Activated naive CD8-positive, alpha-beta T cell treated with anti-CD3 and anti-CD28 coated beads, Interleukin-2, amount 10 ng/mL, durations not matched to agents 7 days and 5 days (primary cell): Measurements from ENCODE around the gene NDUFAF8. TPM values are rescaled to one million over a fixed set of nuclear protein-coding genes. Genes with fewer than 3 reads are reported as not detected.

Source experiments
- ATAC-seq: fragments of 150-1000 bp; cut with Tn5 transposase; one replicate; pipeline ENCODE4 v1.10.0; 2021; ENCODE audit warnings: low read depth, moderate library complexity
- POLR2A ChIA-PET: fragments of 350-600 bp; sonication (Branson Sonifier 250); formaldehyde crosslinking; loops from one replicate; lab custom pipeline; 2021; ENCODE audit warnings: antibody characterized with exemption; lab: Charles Lee
- DNase-seq: peaks from one replicate; pipeline ENCODE4 v3.0.0; 2021
- H3K27ac Mint-ChIP-seq: one replicate; pipeline ENCODE4 v1.8.0; 2022; ENCODE audit warnings: mild to moderate bottlenecking, mixed read lengths
- H3K27me3 Mint-ChIP-seq: one replicate; pipeline ENCODE4 v1.8.0; 2022; ENCODE audit warnings: mild to moderate bottlenecking, moderate library complexity, mixed read lengths
- H3K36me3 Mint-ChIP-seq: one replicate; pipeline ENCODE4 v1.8.0; 2021; ENCODE audit warnings: mild to moderate bottlenecking, mixed read lengths
- H3K4me1 Mint-ChIP-seq: one replicate; pipeline ENCODE4 v1.8.0; 2021; ENCODE audit warnings: mixed read lengths
- H3K4me3 Mint-ChIP-seq: one replicate; pipeline ENCODE4 v1.8.0; 2022; ENCODE audit warnings: mild to moderate bottlenecking, moderate library complexity, mixed read lengths
- H3K9me3 Mint-ChIP-seq: one replicate; pipeline ENCODE4 v1.8.0; 2021; ENCODE audit warnings: mixed read lengths
- total RNA-seq, 2 experiments: library from RNA; stranded (reverse); gene quantifications; one replicate each; pipeline ENCODE4 v1.2.3, GENCODE V29; 2021

Gene NDUFAF8
- total RNA-seq, 2 experiments from 2014 or later = 33.0 to 44.6 TPM

GRCh38 chr17:81196505-81197408 is 42.4 kb upstream of the NDUFAF8 start:
- ATAC-seq = no peak
- Mint-ChIP-seq H3K36me3 (no peaks in the 10 kb centered on the region), H3K27ac (no peak overlapping the region), H3K9me3 (no peaks in the 10 kb centered on the region), H3K4me3 (no peak overlapping the region), H3K4me1 (no peaks in the 10 kb centered on the region), H3K27me3 (no peaks in the 10 kb centered on the region)
- DNase-seq = no peak
- POLR2A ChIA-PET = interaction anchor here (0.5 kb wide), 1 partner anchor 1079 kb away, joined by 4 read pairs; no protein-coding TSS in a partner anchor

DNA sequence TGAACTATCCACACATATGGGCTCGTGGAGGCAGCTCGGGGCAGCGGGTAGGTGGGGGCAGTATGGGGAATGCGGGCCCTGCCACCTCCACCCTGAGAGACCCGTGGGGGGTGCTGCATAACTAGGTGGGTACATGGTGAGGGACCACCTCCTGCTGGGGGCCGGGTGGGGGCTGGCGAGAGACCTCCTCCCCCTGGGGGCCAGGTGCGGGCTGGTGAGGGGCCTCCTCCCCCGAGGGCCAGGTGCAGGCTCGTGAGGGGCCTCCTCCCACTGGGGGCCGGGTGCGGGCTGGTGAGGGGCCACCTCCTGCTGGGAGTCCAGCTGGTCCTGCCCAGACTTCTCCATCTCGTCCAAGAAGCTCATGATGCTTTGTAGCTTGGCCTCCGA is 41.7 kb upstream of the NDUFAF8 start:
- ATAC-seq = no peak
- H3K27ac Mint-ChIP-seq = no peak overlapping the region
- no peaks in the 10 kb centered on the region for H3K9me3 Mint-ChIP-seq
- H3K4me1 Mint-ChIP-seq = no peaks in the 10 kb centered on the region
- no peaks in the 10 kb centered on the region for H3K27me3 Mint-ChIP-seq
- DNase-seq = no peak
- no peak overlapping the region for H3K4me3 Mint-ChIP-seq
- H3K36me3 Mint-ChIP-seq = no peaks in the 10 kb centered on the region
- POLR2A ChIA-PET = no interaction called here

GRCh38 chr17:81197831-81198490 is 41.2 kb upstream of the NDUFAF8 start:
- POLR2A ChIA-PET = no interaction called here
- Mint-ChIP-seq H3K4me3 (no peak overlapping the region), H3K9me3 (no peaks in the 10 kb centered on the region), H3K4me1 (no peaks in the 10 kb centered on the region), H3K36me3 (no peaks in the 10 kb centered on the region), H3K27ac (no peak overlapping the region), H3K27me3 (no peaks in the 10 kb centered on the region)
- DNase-seq (no peak), ATAC-seq (no peak)

DNA sequence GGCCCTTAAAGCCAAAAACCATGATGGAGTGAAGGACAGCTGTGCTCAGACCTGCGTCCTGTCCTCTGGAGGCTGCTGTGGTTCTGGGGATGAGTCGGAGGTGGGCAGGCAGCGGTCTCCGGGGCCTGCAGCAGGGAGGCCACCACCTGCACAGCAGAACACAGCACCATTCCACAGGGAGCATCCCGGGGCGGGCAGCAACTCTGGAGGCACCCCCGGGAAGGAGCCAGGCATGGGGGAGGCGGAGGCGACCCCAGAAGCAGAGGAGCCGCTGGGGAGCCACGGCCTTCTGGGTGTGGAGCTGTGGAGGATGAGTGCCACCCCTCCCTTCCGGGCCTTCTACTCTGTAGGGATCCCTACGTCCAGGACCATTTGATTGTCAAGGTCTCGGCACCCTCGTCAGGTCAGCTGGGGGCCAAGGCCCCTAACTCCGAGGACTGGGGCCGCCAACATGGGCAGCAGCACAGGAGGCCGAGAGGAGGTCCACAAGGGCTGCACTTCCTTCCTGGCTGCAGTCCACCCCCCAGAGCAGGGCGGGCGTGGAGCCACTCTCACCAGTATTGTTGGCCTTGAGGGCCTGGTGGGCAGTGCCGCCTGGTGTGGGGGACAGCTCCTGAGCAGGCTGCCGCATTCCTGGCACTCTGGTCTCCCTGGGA is 40.2 kb upstream of the NDUFAF8 start:
- DNase-seq = no peak
- no peaks in the 10 kb centered on the region for H3K4me1 Mint-ChIP-seq
- no peak overlapping the region for H3K27ac Mint-ChIP-seq
- H3K4me3 Mint-ChIP-seq = no peak overlapping the region
- H3K36me3 Mint-ChIP-seq = no peaks in the 10 kb centered on the region
- no peaks in the 10 kb centered on the region for H3K9me3 Mint-ChIP-seq
- ATAC-seq = no peak
- H3K27me3 Mint-ChIP-seq = no peaks in the 10 kb centered on the region
- POLR2A ChIA-PET = no interaction called here

- no peaks in the 10 kb centered on the region for H3K36me3 Mint-ChIP-seq
- H3K27me3 Mint-ChIP-seq = no peaks in the 10 kb centered on the region
- DNase-seq (no peak), ATAC-seq (no peak)
- no peaks in the 10 kb centered on the region for H3K4me1 Mint-ChIP-seq
- H3K9me3 Mint-ChIP-seq = no peaks in the 10 kb centered on the region
- no peak overlapping the region for H3K4me3 Mint-ChIP-seq
- no peak overlapping the region for H3K27ac Mint-ChIP-seq
- POLR2A ChIA-PET = no interaction called here
Measured at GRCh38 chr17:81199482-81199830, 39.7 kb upstream of the NDUFAF8 start.

GRCh38 chr17:81200201-81200600 is 38.9 kb upstream of the NDUFAF8 start:
- no peak overlapping the region for H3K4me3 Mint-ChIP-seq
- POLR2A ChIA-PET = no interaction called here
- H3K27me3 Mint-ChIP-seq = no peaks in the 10 kb centered on the region
- no peaks in the 10 kb centered on the region for H3K4me1 Mint-ChIP-seq
- no peaks in the 10 kb centered on the region for H3K9me3 Mint-ChIP-seq
- H3K36me3 Mint-ChIP-seq = no peaks in the 10 kb centered on the region
- no peak for ATAC-seq
- DNase-seq = no peak
- no peak overlapping the region for H3K27ac Mint-ChIP-seq

GRCh38 chr17:81200695-81201580 is 38.2 kb upstream of the NDUFAF8 start:
- Mint-ChIP-seq H3K9me3 (no peaks in the 10 kb centered on the region), H3K4me1 (no peaks in the 10 kb centered on the region), H3K27me3 (no peaks in the 10 kb centered on the region), H3K36me3 (no peaks in the 10 kb centered on the region), H3K27ac (no peak overlapping the region), H3K4me3 (no peak overlapping the region)
- POLR2A ChIA-PET = no interaction called here
- DNase-seq (no peak), ATAC-seq (peak; percentile 74)

DNA sequence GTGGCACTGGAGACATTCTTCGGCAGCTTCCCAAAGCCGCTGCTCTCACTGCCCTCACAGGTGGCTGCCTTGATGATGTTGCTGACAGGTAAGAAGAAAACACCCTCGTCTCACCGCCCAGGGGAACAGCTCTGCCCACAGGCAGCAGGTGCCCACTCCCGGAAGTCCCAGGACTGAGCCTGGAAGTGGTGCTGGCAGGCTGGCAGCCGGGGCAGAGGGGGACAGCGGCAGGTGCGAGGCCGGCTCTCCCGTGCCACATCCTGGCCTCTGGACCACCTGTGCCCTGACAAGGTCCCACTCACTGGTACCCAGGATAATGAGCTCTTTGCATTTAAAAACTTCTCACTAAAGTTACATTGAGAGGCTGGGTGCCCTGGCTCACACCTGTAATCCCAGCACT is 36.8 kb upstream of the NDUFAF8 start:
- Mint-ChIP-seq H3K27me3 (no peaks in the 10 kb centered on the region), H3K9me3 (no peaks in the 10 kb centered on the region), H3K27ac (no peak overlapping the region), H3K36me3 (no peaks in the 10 kb centered on the region), H3K4me1 (no peaks in the 10 kb centered on the region), H3K4me3 (no peak overlapping the region)
- POLR2A ChIA-PET = no interaction called here
- no peak for ATAC-seq
- DNase-seq = no peak

DNA sequence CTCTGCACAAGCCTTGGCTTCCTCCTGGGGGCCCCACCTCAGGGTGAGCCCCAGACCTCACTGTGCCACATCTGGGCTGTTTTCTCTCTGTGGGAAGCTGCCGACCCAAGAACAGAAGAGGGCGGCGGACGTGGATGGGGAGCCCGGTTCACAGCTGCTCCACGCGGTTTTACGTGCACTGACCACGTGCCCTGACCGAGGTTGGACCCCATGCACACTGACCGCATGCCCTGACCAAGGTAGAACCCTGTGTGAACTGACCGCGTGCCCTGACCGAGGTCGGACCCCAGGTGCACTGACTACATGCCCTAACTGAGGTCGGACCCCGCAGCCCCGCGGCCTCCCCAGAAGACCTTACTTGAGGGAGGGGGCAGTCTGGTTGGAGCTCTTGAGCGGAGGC is 36.0 kb upstream of the NDUFAF8 start:
- Mint-ChIP-seq H3K9me3 (peaks cover 1% of the 10 kb centered on the region), H3K4me1 (no peaks in the 10 kb centered on the region)

DNA sequence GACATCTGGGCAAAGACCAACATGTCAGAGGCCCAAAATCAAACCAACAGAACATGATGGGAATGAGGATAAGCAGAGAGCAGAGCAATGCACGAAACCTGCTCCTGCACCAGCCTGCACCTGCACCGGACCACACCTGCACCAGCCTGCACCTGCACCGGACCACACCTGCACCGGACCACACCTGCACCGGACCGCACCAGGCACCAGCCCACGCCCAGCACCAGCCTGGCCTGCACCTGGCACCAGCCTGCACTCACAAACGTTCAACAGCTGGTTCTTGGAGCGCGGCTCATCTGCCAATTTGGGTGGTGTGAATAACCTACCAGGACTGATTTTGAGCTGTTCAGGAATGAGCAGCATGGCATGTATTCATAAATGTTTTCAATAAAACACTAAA is 34.5 kb upstream of the NDUFAF8 start:
- H3K9me3 Mint-ChIP-seq = peaks cover 1% of the 10 kb centered on the region
- H3K27ac Mint-ChIP-seq = no peak overlapping the region
- peaks cover 2% of the 10 kb centered on the region for H3K36me3 Mint-ChIP-seq
- no peak overlapping the region for H3K4me3 Mint-ChIP-seq
- DNase-seq (no peak), ATAC-seq (no peak)
- H3K27me3 Mint-ChIP-seq = no peaks in the 10 kb centered on the region
- H3K4me1 Mint-ChIP-seq = no peaks in the 10 kb centered on the region
- POLR2A ChIA-PET = no interaction called here

More for the DNA sequence above, 36.0 kb upstream of the NDUFAF8 start:
- Mint-ChIP-seq H3K27me3 (no peaks in the 10 kb centered on the region), H3K36me3 (peaks cover 2% of the 10 kb centered on the region), H3K27ac (no peak overlapping the region), H3K4me3 (no peak overlapping the region)
- no peak for DNase-seq
- no peak for ATAC-seq
- POLR2A ChIA-PET = no interaction called here

GRCh38 chr17:81206166-81206565 is 33.0 kb upstream of the NDUFAF8 start:
- H3K9me3 Mint-ChIP-seq = peaks cover 1% of the 10 kb centered on the region
- DNase-seq = no peak
- POLR2A ChIA-PET = no interaction called here
- H3K27me3 Mint-ChIP-seq = no peaks in the 10 kb centered on the region
- peaks cover 2% of the 10 kb centered on the region for H3K36me3 Mint-ChIP-seq
- no peak overlapping the region for H3K27ac Mint-ChIP-seq
- no peak for ATAC-seq
- H3K4me3 Mint-ChIP-seq = no peak overlapping the region
- H3K4me1 Mint-ChIP-seq = no peaks in the 10 kb centered on the region

DNA sequence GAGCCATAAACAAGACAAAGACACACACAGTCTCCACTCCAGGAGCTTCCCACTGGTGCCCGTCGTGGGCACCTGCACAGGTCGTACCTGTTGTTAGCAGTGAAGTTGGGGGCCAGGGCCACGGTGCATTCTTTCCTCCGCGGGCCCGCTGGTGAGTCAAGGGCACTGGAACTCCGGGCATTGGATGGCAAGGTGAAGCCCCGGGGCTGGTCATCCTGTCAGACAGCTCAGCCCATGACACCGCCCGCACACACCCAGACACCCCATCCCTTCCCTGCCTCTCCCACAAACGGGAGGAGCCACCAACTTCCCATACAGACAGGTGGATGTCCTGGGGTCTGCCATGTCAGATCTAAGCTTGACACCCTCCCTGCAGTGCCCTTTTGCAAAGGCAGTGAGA is 32.5 kb upstream of the NDUFAF8 start:
- no peak overlapping the region for H3K4me3 Mint-ChIP-seq
- H3K9me3 Mint-ChIP-seq = peaks cover 1% of the 10 kb centered on the region
- POLR2A ChIA-PET = no interaction called here
- H3K27me3 Mint-ChIP-seq = no peaks in the 10 kb centered on the region
- peaks cover 2% of the 10 kb centered on the region for H3K36me3 Mint-ChIP-seq
- ATAC-seq = no peak
- H3K4me1 Mint-ChIP-seq = no peaks in the 10 kb centered on the region
- DNase-seq = no peak
- H3K27ac Mint-ChIP-seq = no peak overlapping the region
